ENCODE measurements around the gene ACER2. TPM values are rescaled to one million over a fixed set of nuclear protein-coding genes. Genes with fewer than 3 reads are reported as not detected.
A peak's percentile ranks its signal among the peaks of the same experiment; 100 is the strongest.

ACER2 gene
- total and polyA plus RNA-seq, 10 of the 15 experiments (the other 5 are each of a cell fraction or from before 2014, with no cell fraction given): 0.07 to 3.1 (median 2.2) TPM

- Histone ChIP-seq H3K27ac (ENCODE audit: control insufficient read depth, insufficient read depth) (no peak overlapping the region), H4K20me1 (ENCODE audit: control insufficient read depth, insufficient read depth) (no peaks in the 10 kb centered on the region), H3K36me3 (ENCODE audit: control insufficient read depth in 2 of 2, insufficient read depth in 2 of 2, low read length in 1 of 2) (no peaks in the 10 kb centered on the region), H3K4me1 (ENCODE audit: control insufficient read depth, insufficient read depth, low read length) (no peaks in the 10 kb centered on the region), H3K4me3 (no peak overlapping the region), H2AFZ (ENCODE audit: control insufficient read depth, low read depth, low read length) (no peak overlapping the region), H3K9me3 (replicated peaks; ENCODE audit: control insufficient read depth, insufficient read depth, low read length) (no peaks in the 10 kb centered on the region), H3K9ac (ENCODE audit: control insufficient read depth, insufficient read depth, low read length) (no peak overlapping the region), H3K27me3 (replicated peaks in 1 of 2; ENCODE audit: control insufficient read depth in 2 of 2, insufficient read depth in 2 of 2, low read length in 1 of 2) (no peaks in the 10 kb centered on the region; a peak in 1 of 4 replicates), H3K4me2 (ENCODE audit: control insufficient read depth, insufficient read depth) (no peak overlapping the region), H3K79me2 (ENCODE audit: control insufficient read depth, insufficient read depth, low read length) (no peaks in the 10 kb centered on the region)
- intact Hi-C loops (cut with micrococcal nuclease; ENCODE audit: unreplicated experiment): no loop called here
- ChIA-PET CTCF (interaction anchor here (1.3 kb wide), 1 partner anchor 9 kb away, joined by 4 read pairs; no protein-coding TSS in a partner anchor), RAD21 (ENCODE audit: unreplicated experiment) (no interaction called here), POLR2A (no interaction called here), SMC1A (ENCODE audit: uncharacterized antibody, unreplicated experiment) (no interaction called here)
- no peak for DNase-seq (ENCODE audit: low read depth, low spot score)
- in situ Hi-C loops (cut with MboI): loop anchor here (25.0 kb wide), 1 partner anchor 1211 kb away; no protein-coding TSS in a partner anchor
- ATAC-seq: peak; percentile 53; the same call in 2 of the 3 replicates
- no TSS peak for BruUV-seq (replicated peaks)
- TF ChIP-seq, protein P1, sequence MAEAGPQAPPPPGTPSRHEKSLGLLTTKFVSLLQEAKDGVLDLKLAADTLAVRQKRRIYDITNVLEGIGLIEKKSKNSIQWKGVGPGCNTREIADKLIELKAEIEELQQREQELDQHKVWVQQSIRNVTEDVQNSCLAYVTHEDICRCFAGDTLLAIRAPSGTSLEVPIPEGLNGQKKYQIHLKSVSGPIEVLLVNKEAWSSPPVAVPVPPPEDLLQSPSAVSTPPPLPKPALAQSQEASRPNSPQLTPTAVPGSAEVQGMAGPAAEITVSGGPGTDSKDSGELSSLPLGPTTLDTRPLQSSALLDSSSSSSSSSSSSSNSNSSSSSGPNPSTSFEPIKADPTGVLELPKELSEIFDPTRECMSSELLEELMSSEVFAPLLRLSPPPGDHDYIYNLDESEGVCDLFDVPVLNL (IDR thresholded peaks at IDR 0.05; ENCODE audit: low read depth, low read length): no peak
- TF ChIP-seq CTCF (IDR thresholded peaks at IDR 0.05 in 2 of 3, conservative IDR thresholded peaks at IDR 0.05 in 1 of 3; ENCODE audit: control insufficient read depth in 2 of 3, extremely low read depth in 1 of 3, insufficient read depth in 1 of 3, low read depth in 3 of 3, low read length in 3 of 3): 0 out of 6 replicates have a peak, but pooled peaks of 1 of the 3 experiments have one; percentile 8
- no peak for FAIRE-seq
Measured at GRCh38 chr9:19473605-19474004, 64.8 kb downstream of the ACER2 start.

GRCh38 chr9:19479874-19480273, 71.1 kb downstream of the ACER2 start:
- Histone ChIP-seq H3K79me2 (ENCODE audit: control insufficient read depth, insufficient read depth, low read length) (no peaks in the 10 kb centered on the region), H3K9ac (ENCODE audit: control insufficient read depth, insufficient read depth, low read length) (no peak overlapping the region), H3K27me3 (replicated peaks in 1 of 2; ENCODE audit: control insufficient read depth in 2 of 2, insufficient read depth in 2 of 2, low read length in 1 of 2) (no peaks in the 10 kb centered on the region; a peak in 1 of 4 replicates), H3K4me2 (ENCODE audit: control insufficient read depth, insufficient read depth) (no peak overlapping the region), H3K4me3 (no peak overlapping the region), H3K4me1 (ENCODE audit: control insufficient read depth, insufficient read depth, low read length) (no peaks in the 10 kb centered on the region), H3K36me3 (ENCODE audit: control insufficient read depth in 2 of 2, insufficient read depth in 2 of 2, low read length in 1 of 2) (no peaks in the 10 kb centered on the region), H4K20me1 (ENCODE audit: control insufficient read depth, insufficient read depth) (no peaks in the 10 kb centered on the region), H3K27ac (ENCODE audit: control insufficient read depth, insufficient read depth) (no peak overlapping the region), H3K9me3 (replicated peaks; ENCODE audit: control insufficient read depth, insufficient read depth, low read length) (no peaks in the 10 kb centered on the region), H2AFZ (ENCODE audit: control insufficient read depth, low read depth, low read length) (no peak overlapping the region)
- ChIA-PET CTCF (interaction anchor here (2.2 to 2.4 kb wide), 2 partner anchors 9 to 15 kb away, joined by 8 to 9 read pairs; no protein-coding TSS in a partner anchor), RAD21 (ENCODE audit: unreplicated experiment) (no interaction called here), SMC1A (ENCODE audit: uncharacterized antibody, unreplicated experiment) (no interaction called here), POLR2A (no interaction called here)
- ATAC-seq: no peak
- in situ Hi-C loops (cut with MboI) (loop anchor here (10.0 kb wide), 1 partner anchor 65 kb away; no protein-coding TSS in a partner anchor), intact Hi-C loops (cut with micrococcal nuclease; ENCODE audit: unreplicated experiment) (no loop called here)
- FAIRE-seq: no peak
- no peak for DNase-seq (ENCODE audit: low read depth, low spot score)
- TF ChIP-seq SREBF1 (IDR thresholded peaks at IDR 0.05; ENCODE audit: low read length) (no peak), HDGF (IDR thresholded peaks at IDR 0.05) (no peak), ATF3 (IDR thresholded peaks at IDR 0.05; ENCODE audit: borderline replicate concordance, extremely low read depth, low read depth, low read length) (no peak)
- no TSS peak for BruUV-seq (replicated peaks)

All from GM12878 (cell line).